GOT3 (cell line): ENCODE measurements around the gene TCF12.
"Not testable (repeated sequence)": the region's sequence is repeated elsewhere in the genome, so short reads cannot be mapped to it uniquely, and the experiment has no call there.

Experiments
- DNase-seq: peaks from one replicate; lab custom pipeline; 2025; ENCODE audit warnings: mixed read lengths; lab: John Stamatoyannopoulos, UW

TCF12 gene

DNA sequence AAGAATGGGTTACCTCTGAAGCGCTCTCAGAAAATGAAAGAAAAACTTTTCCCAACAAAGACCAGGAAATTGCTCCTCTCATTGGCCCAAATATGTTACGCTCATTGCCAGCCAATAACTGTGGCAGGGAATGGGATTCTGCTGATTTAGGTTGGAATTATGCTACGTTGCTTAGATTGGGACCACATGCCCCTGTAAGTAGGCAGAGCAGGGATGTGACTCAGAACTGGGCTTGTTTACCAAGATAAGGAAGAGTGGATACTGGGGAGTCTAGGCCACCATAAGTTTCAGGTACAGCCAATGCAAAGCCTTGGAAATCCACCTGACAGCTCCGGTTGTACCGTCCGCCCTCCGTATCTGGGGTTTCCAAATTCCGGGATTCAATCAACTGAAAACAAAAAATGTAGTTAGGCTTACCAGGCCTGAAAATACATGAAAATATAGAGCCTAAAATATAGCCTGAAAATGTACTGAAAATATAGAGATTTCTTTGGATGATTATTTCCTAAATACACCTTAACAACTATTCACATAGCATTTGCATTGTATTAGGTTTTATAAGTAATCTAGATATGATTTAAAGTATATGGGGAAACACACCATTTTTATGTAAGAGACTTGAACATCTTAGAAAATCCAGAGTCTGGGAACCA lies 1.5 kb upstream of the TCF12 start:
- no peak for DNase-seq

DNA sequence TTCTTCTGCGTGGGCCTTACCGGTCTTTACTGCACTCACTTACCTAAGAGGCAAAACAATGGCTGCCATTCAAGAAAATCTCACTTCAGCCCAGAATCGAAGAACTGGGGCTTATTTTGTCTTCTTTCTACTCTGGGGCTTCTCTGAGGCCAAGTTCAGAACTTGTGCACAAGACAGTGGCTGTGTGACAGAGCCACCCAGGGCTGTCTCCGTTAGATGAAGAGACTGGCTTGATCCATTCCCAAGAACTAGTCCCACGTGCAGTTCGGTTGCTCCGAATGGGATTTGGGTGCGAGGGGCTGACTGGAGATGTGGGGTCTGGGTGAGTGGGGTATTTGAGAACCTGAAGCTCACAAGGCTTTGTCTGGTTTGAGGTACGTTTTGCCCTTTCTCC lies 795 bp upstream of the TCF12 start:
- no peak for DNase-seq

DNA sequence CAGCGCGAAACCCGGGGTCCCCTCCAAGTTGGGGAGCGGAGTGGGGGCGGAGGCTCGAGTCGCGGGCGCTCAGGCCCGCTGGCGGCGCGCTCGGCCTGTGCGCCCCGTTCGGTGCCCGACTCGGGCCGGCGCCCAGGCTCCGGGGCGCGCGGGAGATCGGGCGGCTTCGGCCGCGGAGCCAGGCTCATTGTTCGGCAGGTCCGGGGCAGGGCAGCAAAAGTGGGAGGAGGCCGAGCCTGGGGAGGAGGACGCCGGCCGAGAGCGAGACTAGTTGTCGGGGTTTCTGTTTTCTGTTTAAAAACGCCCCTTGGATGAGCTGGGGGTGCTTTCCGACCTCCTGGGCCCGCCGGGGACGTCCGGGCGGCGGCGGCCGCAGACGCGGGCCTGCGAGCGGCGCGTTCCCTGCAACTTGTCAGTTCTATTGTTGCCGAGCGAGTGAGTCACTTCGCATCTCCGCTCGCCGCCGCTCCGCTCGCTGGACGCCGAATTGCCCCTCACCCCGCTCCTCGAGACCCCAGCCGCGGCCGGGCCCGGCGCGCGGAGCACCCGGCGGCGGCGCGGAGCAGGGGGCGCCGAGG lies 676 bp downstream of the TCF12 start:
- DNase-seq, result no peak

DNA sequence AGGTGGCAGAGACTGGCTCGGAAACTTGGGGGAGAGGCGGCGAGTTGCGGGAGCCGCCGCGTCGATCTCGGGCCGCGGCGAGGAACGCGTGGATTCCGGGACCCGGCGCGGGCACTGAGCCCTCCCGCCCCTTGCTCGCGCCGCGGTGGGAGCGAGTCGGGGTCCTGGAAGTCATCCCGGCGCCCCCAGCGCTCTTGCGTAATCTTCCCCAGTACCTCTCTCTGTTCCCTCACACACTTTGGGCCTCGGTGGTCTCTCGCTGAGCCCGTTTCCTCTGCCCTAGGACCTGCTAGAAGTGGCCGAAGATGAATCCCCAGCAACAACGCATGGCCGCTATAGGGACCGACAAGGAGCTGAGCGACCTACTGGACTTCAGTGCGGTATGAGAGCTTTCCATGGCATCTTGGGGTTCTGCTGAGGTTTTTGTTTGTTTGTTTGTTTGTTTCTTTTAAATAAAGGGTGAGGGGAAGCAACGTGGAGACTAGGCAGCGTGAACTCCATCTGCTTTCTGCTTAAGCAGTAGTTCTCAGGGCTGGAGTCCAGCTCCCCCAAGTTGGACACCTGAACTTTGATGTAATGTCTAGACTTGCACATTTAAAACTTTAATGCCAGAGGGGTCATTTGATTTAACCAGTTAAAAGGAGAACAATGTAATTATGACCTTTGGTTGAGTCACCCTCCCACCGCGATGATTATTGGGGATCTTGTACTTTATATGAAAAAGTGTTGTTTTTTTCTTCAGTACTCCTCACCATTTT lies 1.3 kb downstream of the TCF12 start:
- no peak for DNase-seq

DNA sequence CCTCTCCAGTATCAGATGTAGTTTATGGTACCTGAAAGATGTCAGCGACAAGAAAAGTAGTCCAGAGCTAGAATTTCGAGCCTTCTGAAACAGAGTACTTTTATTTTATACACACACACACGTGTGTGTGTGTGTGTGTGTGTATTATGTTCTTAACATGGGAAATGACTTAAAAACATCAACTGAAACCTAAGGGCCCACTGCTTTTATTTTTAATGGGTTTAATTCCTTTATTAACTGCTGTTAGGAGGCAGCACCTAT lies 1.9 kb downstream of the TCF12 start:
- no peak for DNase-seq

DNA sequence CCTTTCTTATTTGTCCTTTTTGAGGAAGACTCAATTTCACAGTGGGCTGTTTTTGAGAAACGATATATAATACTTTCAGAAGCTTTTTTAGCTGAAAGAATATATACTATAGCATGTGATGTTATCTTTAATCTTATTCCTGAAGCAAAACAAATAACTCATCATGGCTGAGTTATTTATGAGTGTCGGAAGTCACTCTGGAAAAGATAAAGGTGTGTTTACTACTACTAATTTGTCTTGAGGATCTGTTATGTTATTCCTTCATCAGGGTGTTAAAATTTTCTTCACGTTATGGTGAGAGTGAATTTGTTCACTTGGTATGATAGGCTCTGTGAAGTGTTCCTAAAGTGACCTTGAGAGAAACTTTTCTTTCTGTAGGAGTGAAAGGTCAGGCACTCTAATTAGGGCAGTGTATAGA lies 4.7 kb downstream of the TCF12 start:
- DNase-seq, result no peak

DNA sequence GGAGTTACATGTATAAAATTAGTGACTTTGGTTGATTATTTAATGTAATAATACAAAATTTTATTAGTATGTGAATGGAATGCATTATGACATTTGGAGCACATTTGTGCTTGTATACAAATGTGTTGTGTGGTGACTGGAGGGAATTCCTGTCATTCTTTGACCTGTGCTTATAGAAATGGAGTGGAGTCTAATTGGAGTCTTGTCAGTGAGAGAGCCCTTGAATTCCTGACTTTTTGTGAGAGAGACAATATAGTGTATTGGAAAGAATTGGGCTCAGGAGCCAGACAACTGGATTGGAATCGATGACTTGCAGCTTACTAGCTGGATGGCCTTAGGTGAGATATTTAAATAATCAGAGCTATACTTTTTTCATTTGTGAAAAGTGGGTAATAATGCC lies 9.4 kb downstream of the TCF12 start:
- DNase-seq, result no peak

DNA sequence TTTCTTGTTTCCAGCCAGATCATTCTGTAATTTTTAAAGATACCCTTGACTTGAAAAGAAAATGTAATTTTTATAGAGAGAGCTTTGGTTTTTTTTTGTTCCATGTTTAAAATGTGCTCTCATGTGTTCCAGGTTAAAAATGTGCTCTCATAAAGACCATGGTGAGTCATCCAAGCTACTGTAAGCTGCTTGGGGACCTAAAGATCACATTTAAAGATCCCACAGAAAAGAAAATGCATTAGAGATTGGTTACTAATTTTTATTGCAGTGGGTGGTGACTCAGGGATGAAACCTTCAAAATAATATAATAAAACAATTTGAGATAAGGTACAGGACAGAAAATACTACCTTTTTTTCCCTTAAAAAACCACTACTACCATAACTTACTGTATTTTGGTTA lies 11.0 kb downstream of the TCF12 start:
- no peak for DNase-seq

DNA sequence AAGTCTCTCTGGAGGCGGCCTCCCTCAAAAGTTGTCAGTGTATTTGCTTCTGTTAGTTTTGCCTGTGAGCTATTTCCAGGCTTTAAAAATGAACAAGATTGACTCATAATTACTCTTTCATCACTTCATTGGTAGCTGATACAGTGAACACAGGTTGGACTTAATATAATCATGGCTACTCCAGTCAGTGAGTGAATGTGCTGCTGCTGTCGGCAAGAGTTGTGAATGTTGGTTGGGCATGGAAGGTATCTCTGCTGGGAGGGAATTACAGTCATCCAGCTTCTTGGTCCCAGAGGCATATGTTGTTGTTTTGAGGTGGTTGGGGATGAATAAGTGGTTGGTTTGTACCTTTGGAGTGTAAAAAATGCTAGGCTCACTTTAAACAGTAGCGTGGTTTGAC lies 11.5 kb downstream of the TCF12 start:
- DNase-seq, result no peak

DNA sequence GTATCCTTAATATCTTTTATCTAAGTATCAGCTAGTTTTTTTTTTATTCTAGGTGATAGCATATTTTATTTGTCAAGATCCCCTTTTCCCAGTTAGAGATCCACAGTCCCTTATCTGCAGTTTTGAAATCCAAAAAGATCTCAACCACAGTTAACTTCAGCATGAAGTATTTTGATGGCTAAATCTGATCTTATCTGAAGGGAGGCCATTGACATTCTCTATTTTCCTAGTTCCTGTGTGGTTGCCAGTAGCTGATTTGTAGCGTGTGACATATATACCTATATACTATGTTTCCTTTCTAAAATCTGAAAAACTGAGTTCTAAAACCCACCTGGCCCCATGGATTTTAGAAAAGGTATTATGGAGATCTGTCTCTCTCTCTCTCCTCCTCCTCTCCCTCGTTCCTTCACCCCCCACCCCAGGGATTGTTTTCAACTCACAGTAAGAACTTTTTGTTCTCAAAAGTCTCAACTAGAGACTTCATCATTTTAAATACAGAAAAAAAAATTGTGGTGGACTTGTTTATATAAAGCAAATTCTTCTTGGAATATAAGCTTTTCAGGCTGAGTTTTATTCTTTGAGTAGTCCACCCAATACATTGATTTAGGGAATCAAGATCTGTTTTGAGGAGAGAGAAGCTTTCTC lies 12.3 kb downstream of the TCF12 start:
- DNase-seq, result no peak

DNA sequence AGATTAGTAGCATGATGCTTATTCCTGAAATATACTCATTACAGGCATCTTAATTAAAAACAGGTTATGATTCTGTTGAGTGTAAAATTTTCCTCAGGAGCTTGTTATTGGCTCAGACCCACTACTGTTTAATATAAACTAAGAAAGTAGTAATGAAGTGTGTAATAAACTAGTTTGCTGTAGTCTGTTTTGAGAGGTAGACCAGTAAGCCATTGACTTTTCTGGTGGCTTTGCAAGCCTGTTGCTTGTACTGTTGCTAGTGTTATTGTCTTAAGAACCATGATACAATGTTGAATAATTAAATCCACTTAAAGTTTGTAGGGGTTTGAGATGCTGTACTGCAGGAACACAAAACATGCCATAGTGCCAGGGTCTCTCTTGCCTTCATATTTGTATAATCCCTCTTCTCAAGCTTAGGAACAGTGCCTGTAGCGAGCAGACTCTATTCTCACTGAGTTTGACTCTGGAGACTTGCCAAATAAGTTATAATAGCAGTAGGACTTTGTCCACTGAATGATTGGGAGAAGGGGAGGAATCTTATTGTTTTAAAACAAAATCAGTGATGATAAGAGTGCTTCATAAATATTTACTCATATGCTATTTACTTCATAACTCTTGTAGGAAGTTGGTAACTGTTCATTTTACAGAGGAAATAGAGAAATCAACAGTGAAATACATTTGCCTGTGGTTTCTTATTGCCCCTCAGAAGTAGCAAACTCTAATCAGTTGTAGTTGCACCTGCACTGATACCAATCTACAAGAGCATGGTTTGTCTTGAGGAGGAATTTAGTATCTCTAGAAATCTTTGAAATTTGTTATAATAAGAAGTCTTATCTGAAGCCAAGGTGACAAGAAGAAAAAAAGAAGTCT lies 13.4 kb downstream of the TCF12 start:
- DNase-seq, result no peak

DNA sequence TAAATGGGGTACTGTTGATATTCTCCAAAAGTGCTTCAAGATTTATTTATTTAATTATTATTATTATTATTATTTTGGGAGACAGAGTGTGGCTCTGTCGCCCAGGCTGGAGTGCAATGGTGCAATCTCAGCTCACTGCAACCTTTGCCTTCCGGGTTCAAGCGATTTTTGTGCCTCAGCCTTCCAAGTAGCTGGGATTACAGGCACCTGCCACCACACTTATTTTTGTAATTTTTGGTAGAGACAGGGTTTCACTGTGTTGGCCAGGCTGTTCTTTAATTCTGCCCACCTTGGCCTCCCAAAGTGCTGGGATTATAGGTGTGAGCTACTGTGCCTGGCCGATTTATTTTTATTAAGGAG lies 14.0 kb downstream of the TCF12 start:
- DNase-seq, result not testable (repeated sequence)

DNA sequence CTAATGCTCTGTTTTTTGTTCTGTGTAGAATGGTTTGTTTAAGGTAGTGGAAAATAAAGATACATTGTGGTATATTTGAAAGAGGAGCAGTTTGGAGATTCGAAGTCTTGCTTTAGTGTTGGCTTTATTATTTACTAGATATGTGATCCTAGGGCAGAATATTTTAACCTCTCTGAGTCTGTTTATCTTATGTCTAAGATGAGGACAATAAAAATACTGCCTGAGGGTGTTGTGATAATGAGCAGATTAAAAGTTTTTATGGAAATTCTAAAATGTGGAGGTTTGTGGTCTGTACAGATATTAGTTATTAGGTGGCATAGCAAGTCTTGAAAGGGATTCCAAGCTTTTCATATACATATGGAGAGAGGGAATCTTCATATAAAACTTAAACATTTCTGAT lies 15.0 kb downstream of the TCF12 start:
- DNase-seq, result no peak

DNA sequence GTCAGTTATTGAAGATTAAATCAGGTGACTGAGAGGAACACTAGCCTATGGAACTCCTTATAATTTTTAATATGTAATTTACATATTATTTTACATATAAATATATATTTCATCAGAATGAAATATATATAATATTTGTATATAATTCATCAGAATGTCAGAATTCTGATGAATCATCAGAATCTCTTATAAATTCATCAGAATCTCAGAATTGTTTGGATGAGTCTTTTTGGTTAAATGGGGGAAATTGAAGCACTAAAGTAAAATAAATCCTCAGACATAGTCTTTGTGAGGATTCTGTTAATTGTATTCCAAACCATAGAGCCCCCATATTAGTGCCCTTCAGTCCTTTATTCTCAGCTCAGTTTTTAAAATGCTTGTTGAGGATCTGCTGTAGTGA lies 15.4 kb downstream of the TCF12 start:
- DNase-seq, result no peak

DNA sequence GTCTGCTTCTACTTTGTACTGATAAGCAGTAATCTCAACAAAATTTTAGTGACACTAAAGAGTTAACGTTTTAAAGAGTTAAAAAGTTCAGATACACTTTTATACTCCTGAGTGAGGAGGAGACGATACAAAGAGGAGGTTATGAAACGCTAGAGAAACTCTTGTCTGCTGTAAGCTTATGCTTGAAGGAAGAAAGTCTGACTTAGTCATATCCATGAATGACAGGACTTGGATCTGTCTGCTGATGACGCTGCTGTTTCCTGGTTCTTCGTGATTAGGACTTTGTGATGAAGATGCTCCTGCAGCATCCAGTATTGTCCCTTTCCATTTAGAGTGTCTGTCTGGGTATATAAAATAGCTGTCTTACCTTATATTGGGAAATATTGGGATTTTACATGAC lies 15.8 kb downstream of the TCF12 start:
- DNase-seq, result no peak

DNA sequence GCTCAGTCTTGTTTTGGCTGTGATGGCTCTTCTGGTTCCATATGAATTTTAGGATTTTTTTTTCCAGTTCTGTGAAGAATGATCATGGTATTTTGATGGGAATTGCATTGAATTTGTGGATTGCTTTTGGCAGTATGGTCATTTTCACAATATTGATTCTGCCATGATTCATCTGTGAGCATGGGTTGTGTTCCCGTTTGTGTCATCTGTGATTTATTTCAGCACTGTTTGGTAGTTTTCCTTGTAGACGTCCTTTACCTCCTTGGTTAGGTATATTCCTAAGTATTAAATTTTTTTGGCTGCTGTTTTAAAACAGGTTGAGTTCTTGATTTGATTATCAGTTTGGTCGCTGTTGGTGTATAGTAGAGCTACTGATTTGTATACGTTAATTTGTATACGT lies 18.5 kb downstream of the TCF12 start:
- DNase-seq, result no peak

DNA sequence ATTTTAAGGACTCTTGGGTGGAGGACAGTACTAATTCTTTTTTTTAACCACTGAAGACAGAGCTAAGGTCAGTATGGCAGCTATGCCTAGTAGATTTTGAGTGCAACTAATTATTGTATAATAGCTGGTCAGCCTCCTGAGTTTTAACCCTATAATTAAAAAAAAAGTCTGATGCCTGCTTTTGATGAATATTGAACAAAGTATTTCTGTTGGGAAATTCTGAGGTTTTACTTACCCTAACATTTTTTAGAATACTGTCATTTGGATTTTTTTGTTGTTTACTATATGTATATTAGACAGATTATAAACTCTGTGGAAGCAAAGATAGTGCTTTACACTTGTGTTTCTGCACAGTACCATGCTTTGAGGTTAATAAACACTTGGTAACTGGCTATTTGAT lies 20.8 kb downstream of the TCF12 start:
- DNase-seq, result no peak

DNA sequence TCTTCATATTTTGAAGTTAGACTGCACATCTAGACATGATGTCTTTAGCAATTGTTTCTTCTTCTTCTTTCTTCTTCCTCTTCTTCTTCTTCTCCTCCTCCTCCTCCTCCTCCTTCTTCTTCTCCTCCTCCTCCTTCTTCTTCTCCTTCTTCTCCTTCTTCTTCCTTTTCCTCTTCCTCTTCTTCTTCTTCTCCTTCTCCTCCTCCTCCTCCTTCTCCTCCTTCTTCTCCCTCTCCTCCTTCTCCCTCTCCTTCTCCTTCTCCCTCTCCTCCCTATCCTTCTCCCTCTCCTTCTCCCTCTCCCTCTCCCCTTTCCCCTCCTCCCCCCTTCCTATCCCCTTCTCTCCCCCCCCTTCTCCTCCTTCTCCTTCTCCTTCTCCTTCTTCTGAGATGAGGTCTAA lies 21.9 kb downstream of the TCF12 start:
- DNase-seq, result no peak

DNA sequence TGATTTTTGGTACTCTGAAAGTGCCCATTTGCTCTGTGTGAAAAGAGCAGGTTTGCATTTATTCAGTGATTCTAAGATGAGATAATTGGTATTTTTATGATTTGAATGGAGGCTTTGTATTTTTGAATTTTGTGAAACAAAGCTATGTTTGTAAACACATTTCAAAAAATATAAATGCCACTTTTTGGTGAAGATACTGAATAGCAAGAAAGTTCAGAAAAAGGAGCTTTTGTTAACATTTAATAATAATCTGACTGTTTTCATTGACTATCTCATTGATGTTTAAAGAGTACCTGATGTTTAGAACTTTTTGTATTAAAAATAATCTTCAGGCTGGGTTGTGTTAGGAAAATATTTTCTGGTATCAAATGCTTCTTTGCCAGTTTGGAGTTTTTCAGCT lies 23.7 kb downstream of the TCF12 start:
- no peak for DNase-seq

DNA sequence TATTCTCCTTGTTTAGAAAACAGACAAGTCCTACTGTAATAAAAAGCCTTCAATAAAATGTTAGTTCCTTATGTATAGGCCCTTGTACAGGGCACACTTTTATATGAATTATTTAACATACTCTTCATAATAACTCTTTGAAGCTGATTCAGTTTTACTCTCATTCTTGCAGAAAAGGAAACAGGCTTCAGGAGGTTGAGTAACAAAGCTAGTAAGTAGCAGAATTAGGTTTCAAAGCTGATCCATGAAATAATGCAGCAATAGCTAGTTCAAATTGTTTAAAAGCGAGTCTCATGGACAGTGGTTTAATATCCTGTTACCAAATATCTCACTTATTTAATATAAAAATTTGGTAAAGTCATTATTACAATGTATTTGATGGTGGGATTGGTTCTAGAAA lies 25.0 kb downstream of the TCF12 start:
- DNase-seq, result no peak

DNA sequence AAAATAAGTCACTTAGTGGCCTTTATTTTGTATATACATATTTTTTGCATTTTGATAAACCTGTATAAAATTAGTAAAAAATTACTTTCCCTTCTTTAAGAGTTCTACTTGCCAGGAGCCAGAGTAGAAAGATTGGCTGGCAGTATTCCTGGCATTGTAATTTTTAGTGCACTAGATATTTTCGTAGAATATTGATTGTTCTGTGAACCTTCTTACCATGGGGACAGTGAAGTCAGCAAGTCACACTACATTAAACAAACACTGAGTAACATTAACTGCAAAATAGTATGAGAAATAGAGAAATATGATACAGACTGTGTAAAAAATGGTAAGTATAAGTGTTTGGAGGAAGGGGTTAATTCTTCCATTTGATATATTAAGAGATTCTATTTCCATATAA lies 26.0 kb downstream of the TCF12 start:
- DNase-seq, result no peak

DNA sequence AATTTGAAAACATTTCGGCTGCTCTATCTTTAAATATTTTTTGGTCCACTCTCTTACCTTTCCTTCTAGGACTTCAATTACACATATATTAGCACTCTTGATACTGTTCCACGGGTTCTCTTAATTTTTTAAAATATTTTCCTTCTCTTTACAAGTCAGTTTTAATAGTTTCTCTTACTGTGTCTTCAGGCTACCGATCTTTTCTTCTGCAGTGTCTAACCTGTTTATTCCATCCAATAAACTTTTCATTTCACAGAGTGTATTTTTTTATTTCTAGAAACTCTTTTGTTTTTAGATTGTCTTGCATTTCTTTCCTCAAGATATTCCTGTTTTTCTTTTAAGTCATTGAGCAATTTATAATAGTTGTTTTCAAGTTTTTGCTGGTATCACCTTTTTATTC lies 27.7 kb downstream of the TCF12 start:
- DNase-seq, result no peak
